Cardiac fibroblast (primary cell): ENCODE results near the gene IRGM.
"Not testable (repeated sequence)": the region's sequence is repeated elsewhere in the genome, so short reads cannot be mapped to it uniquely, and the experiment has no call there.

Experiments
- DNase-seq, 2 donors: peaks; one replicate each; pipeline versions ENCODE4 v3.0.0 to v3.0.0-alpha.2; 2010; ENCODE audit warnings: low read depth in 2 of 2
- H3K4me3 ChIP-seq, 2 donors: replicated peaks in 1 of 2; 1 replicate in 1 of 2; 2 replicates in 1 of 2; pipeline ENCODE4 v1.5.1; 2011; ENCODE audit warnings: low read depth in 2 of 2, low read length in 2 of 2, mild to moderate bottlenecking in 2 of 2, moderate library complexity in 1 of 2
- TF ChIP-seq, protein P1 (sequence below): IDR thresholded peaks from one replicate; pipeline ENCODE4 v1.5.1; 2011; ENCODE audit warnings: low read depth, mild to moderate bottlenecking, low read length, inconsistent platforms

IRGM gene

GRCh38 chr5:150851039-150851438 lies 4.7 kb downstream of the IRGM start:
- TF ChIP-seq, protein P1, sequence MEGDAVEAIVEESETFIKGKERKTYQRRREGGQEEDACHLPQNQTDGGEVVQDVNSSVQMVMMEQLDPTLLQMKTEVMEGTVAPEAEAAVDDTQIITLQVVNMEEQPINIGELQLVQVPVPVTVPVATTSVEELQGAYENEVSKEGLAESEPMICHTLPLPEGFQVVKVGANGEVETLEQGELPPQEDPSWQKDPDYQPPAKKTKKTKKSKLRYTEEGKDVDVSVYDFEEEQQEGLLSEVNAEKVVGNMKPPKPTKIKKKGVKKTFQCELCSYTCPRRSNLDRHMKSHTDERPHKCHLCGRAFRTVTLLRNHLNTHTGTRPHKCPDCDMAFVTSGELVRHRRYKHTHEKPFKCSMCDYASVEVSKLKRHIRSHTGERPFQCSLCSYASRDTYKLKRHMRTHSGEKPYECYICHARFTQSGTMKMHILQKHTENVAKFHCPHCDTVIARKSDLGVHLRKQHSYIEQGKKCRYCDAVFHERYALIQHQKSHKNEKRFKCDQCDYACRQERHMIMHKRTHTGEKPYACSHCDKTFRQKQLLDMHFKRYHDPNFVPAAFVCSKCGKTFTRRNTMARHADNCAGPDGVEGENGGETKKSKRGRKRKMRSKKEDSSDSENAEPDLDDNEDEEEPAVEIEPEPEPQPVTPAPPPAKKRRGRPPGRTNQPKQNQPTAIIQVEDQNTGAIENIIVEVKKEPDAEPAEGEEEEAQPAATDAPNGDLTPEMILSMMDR = no peak
- no peak for DNase-seq
- no peak overlapping the region for H3K4me3 ChIP-seq

DNA sequence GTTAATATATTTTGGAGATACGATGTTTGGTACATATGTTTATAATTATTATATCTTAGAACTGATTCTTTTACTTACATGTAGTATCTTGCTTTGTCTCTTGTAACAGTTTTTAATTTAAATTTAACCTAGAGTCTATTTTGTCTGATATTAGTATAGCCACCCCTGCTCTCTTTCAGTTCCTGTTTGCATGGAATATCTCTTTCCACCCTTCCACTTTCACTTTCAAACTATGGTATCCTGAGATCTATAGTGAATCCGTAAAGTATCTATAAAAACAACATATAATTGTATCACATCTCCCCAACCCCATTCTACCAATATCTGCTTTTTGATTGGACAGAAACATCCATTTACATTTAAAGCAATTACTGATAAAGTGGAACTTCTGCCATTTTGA lies 7.2 kb downstream of the IRGM start:
- no peak overlapping the region for H3K4me3 ChIP-seq
- TF ChIP-seq, protein P1 = no peak
- no peak for DNase-seq

DNA sequence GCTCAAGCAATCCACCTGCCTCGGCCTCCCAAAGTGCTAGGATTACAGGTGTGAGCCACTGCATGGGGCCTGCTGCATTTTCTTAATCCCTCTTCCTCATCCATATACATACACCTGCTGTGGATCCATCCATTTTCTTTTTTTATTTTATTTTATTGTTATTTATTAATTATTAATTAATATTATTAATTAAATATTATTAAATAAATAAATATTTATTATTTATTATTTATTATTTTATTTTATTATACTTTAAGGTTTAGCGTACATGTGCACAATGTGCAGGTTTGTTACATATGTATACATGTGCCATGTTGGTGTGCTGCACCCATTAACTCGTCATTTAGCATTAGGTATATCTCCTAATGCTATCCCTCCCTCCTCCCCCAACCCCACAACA lies 10.4 kb downstream of the IRGM start:
- not testable (repeated sequence) for H3K4me3 ChIP-seq, DNase-seq

DNA sequence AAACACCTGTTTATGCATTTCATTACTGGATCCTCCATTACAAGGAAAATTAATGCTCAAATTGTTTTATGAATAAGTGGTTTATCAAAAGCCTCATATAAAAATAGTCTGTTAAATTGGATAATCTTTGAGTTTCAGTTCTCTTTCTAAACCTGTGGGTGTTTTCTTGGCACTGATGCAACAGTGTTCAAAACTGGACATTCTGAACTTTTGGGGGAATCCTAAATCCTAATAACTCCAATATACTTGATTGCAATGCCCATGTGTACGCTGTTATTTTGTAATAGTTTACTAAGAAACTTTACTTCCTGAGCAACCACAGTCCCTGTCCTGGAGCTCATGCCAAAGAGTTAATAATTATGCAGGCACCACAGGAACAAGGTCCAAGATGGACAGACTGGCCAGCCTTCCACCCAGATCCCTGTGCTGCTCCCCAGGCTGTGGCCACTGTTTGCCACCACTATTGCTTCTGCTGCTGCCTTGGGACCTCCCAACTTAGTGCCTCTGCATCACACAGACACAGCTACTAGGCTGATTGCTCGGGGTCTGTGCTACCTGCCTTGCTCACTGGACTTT lies 14.0 kb downstream of the IRGM start:
- DNase-seq = no peak
- TF ChIP-seq, protein P1 = no peak
- no peak overlapping the region for H3K4me3 ChIP-seq

DNA sequence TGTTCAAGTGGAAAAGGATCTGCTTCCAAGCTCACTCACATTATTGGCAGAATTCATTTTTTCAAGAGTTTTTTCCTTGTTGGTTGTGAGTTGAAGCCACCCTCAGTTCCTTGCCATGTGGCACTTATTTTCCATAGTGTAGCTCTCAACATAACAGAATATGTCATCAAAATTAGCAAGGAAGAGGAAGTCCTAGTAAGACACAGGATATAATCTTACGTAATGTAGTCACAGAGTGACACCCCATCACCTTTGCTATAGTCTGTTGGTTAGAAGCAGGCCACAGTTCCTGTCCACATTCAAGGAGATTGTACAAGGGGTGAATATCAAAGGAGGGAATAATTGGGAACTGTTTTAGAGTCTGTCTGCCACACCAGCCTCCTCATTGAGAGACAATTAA lies 15.7 kb downstream of the IRGM start:
- no peak overlapping the region for H3K4me3 ChIP-seq
- DNase-seq = no peak
- TF ChIP-seq, protein P1 = no peak

- no peak for DNase-seq
- no peak overlapping the region for H3K4me3 ChIP-seq
- TF ChIP-seq, protein P1 = no peak
These were observed 33.0 kb downstream of the IRGM start for GRCh38 chr5:150879358-150879757.

DNA sequence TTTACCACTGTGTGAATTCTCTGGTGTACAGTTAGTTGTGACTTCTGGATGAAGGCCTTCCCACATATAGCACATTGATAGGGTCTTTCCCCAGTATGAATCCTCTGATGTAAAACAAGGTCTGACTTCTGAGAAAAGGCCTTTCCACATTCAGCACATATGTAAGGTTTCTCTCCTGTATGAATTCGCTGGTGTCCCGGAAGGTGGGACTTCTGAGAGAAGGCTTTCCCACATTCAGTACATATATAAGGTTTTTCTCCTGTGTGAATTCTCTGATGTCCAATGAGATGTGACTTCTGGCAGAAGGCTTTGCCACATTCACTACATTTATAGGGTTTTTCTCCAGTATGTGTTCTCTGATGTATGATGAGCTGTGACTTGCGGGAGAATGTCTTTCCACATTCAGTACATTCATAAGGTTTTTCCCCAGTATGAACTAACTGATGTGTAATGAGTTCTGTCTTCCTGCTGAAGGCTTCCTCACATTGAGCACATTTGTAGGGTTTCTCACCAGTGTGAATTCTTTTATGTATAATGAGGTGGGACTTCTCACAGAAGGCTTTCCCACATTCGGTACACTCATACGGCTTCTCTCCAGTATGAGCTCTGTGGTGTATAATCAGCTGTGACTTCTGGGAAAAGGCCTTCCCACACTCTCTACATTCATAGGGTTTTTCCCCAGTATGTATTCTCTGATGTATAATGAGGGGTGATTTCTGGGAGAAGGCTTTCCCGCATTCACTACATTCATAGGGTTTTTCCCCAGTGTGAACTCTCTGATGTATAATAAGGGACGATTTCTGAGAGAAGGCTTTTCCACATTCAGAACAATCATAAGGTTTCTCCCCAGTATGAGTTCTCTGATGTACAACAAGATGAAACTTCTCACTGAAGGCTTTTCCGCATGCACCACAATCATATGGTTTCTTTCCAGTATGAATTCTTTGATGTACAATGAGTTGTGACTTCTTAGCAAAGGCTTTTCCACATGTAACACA lies 49.4 kb downstream of the IRGM start:
- TF ChIP-seq, protein P1 = no peak
- H3K4me3 ChIP-seq = no peak overlapping the region
- peak in 1 of 2 donors; percentile 15 for DNase-seq
